ENCODE results near the gene SPATA1. TPM values are rescaled to one million over a fixed set of nuclear protein-coding genes. Genes with fewer than 3 reads are reported as not detected.

SPATA1 gene
- total and polyA plus RNA-seq, 2 of the 4 experiments (the other 2 are of a cell fraction) = under 0.01 to 0.56 TPM

GRCh38 chr1:84597011-84597410, 90.8 kb downstream of the SPATA1 start:
- Histone ChIP-seq H3K27me3 (ENCODE audit: control insufficient read depth, insufficient read depth, low read length) (no peaks in the 10 kb centered on the region), H3K18ac (ENCODE audit: low read depth, low read length) (no peak overlapping the region), H3K36me3 (ENCODE audit: control insufficient read depth, insufficient read depth, low read length) (no peaks in the 10 kb centered on the region), H3K14ac (replicated peaks; ENCODE audit: low read depth, low read length) (peak overlapping the region; percentile 12; the same call in 1 of the 2 replicates), H4K20me1 (ENCODE audit: insufficient read depth, low read length) (no peaks in the 10 kb centered on the region), H3K27ac (ENCODE audit: insufficient read depth, low read length) (no peak overlapping the region), H3K56ac (ENCODE audit: extremely low read depth, insufficient read depth, low read length) (no peak overlapping the region), H4K91ac (ENCODE audit: insufficient read depth, low read depth, low read length) (no peak overlapping the region; the same call in 1 of the 2 replicates), H3K4me3 (ENCODE audit: insufficient read depth, low read depth, low read length) (no peak overlapping the region), H3K23ac (ENCODE audit: low read depth, low read length) (no peak overlapping the region), H2AFZ (replicated peaks; ENCODE audit: low read length, poor library complexity) (no peak overlapping the region), H3K9me3 (ENCODE audit: control insufficient read depth, insufficient read depth, low read length) (no peaks in the 10 kb centered on the region), H2AK5ac (ENCODE audit: low read depth, low read length) (no peak overlapping the region), H3K79me1 (ENCODE audit: low read depth in 1 of 2, low read length in 2 of 2) (no peaks in the 10 kb centered on the region), H3K9ac (ENCODE audit: low read depth, low read length) (no peak overlapping the region), H3K9me1 (ENCODE audit: insufficient read depth, low read length) (peaks cover 11% of the 10 kb centered on the region), H3K4me2 (ENCODE audit: low read depth, low read length) (no peak overlapping the region), H2BK15ac (ENCODE audit: low read depth, low read length) (no peak overlapping the region; the same call in 2 of the 3 replicates), H2BK120ac (ENCODE audit: low read depth, low read length) (no peak overlapping the region), H4K5ac (ENCODE audit: low read depth, low read length) (no peak overlapping the region), H2AK9ac (replicated peaks; ENCODE audit: low read depth, low read length, poor library complexity) (no peak overlapping the region), H4K8ac (ENCODE audit: low read depth in 2 of 2, low read length in 2 of 2) (no peak overlapping the region), H2BK20ac (ENCODE audit: low read depth, low read length) (peak overlapping the region; percentile 66; the same call in 1 of the 2 replicates), H2BK5ac (ENCODE audit: low read depth, low read length, poor library complexity, severe bottlenecking) (no peak overlapping the region), H3K4me1 (ENCODE audit: control insufficient read depth, insufficient read depth, low read length) (peaks cover 11% of the 10 kb centered on the region), H3K4ac (ENCODE audit: low read depth, low read length) (no peak overlapping the region)
- no peak for TF ChIP-seq MXI1 (IDR thresholded peaks at IDR 0.05; ENCODE audit: borderline replicate concordance, low read depth, low read length)
- TF ChIP-seq ELK1 (IDR thresholded peaks at IDR 0.05; ENCODE audit: borderline replicate concordance, low read depth, low read length) = no peak
- BruUV-seq (replicated peaks) = no TSS peak
- in situ Hi-C loops (cut with MboI; ENCODE audit: low sequenced_read_pairs) (no loop called here), intact Hi-C loops (cut with micrococcal nuclease) (no loop called here), dilution Hi-C loops (cut with HindIII; ENCODE audit: low sequenced_read_pairs, unreplicated experiment) (no loop called here)
- ChIA-PET POLR2A (ENCODE audit: unreplicated experiment) (no interaction called here), CTCF (no interaction called here)
- no peak for DNase-seq
- no CpG with 5 or more reads among the region's 1 CpG for WGBS, 2 experiments (ENCODE audit: extremely low coverage in 2 of 2, insufficient read length in 1 of 2)
- ATAC-seq (ENCODE audit: low read depth) = no peak
